ENCODE results near the gene RBMS1. TPM values are rescaled to one million over a fixed set of nuclear protein-coding genes. Genes with fewer than 3 reads are reported as not detected.

RBMS1 gene
- total RNA-seq, 1 experiment from 2014 or later: 77.5 TPM

- no CpG with 5 or more reads among the region's 12 CpGs for WGBS (ENCODE audit: extremely low coverage, insufficient read length, low lambda C conversion rate)
- Histone ChIP-seq H3K9me3 (ENCODE audit: control insufficient read depth, low read depth, low read length) (no peaks in the 10 kb centered on the region), H3K23me2 (ENCODE audit: insufficient read length, low read depth, low read length, poor library complexity, severe bottlenecking) (no peaks in the 10 kb centered on the region), H4K8ac (replicated peaks; ENCODE audit: insufficient read length, low read depth, low read length) (no peak overlapping the region), H3K4ac (ENCODE audit: low read depth, low read length) (no peak overlapping the region), H3K18ac (ENCODE audit: insufficient read length, low read depth, low read length) (no peak overlapping the region), H2AFZ (ENCODE audit: low read length) (no peak overlapping the region), H3K4me1 (ENCODE audit: insufficient read depth, low read length) (peaks cover 2% of the 10 kb centered on the region; the same call in 1 of the 2 replicates), H4K91ac (ENCODE audit: insufficient read length, low read depth, low read length) (no peak overlapping the region), H3K4me2 (ENCODE audit: insufficient read depth, insufficient read length, low read length) (no peak overlapping the region), H3K27ac (ENCODE audit: insufficient read length, low read depth, low read length) (no peak overlapping the region), H3K56ac (ENCODE audit: insufficient read length, low read depth, low read length) (no peak overlapping the region), H3K79me1 (ENCODE audit: insufficient read depth, low read depth, low read length, poor library complexity, severe bottlenecking) (no peaks in the 10 kb centered on the region), H2BK5ac (ENCODE audit: insufficient read length, low read length) (no peak overlapping the region), H2BK20ac (ENCODE audit: low read depth, low read length, poor library complexity, severe bottlenecking) (no peak overlapping the region), H2BK120ac (ENCODE audit: low read depth, low read length, poor library complexity, severe bottlenecking) (no peak overlapping the region), H3K79me2 (ENCODE audit: insufficient read depth, low read length) (no peaks in the 10 kb centered on the region), H2BK12ac (ENCODE audit: insufficient read length, low read depth, low read length) (no peak overlapping the region), H3K23ac (ENCODE audit: insufficient read length, low read depth, low read length) (no peak overlapping the region), H4K20me1 (ENCODE audit: control insufficient read depth, insufficient read depth, insufficient read length) (no peaks in the 10 kb centered on the region), H2AK5ac (ENCODE audit: insufficient read length, low read length) (no peak overlapping the region), H4K5ac (ENCODE audit: insufficient read length, low read depth, low read length) (no peak overlapping the region), H3T11ph (ENCODE audit: low read length) (no peak overlapping the region), H2BK15ac (ENCODE audit: low read depth, low read length) (no peak overlapping the region), H3K27me3 (ENCODE audit: insufficient read depth, low read length) (no peaks in the 10 kb centered on the region), H3K14ac (ENCODE audit: insufficient read depth, low read length) (no peak overlapping the region), H3K9ac (ENCODE audit: extremely low read depth, insufficient read length, low read length) (no peak overlapping the region)
- Mint-ChIP-seq H3K36me3 (ENCODE audit: insufficient read depth in 1 of 3, low read depth in 3 of 3) (0 out of 7 replicates have a peak, but pooled peaks cover 0 to 4% (median 0%) of the 10 kb centered on the region in 3 experiments), H3K9me3 (peaks cover 0 to 2% of the 10 kb centered on the region in 2 experiments; a peak in 1 of 5 replicates), H3K4me3 (no peak overlapping the region), H3K27ac (no peak overlapping the region; a peak in 1 of 7 replicates), H3K27me3 (ENCODE audit: low read depth) (no peaks in the 10 kb centered on the region), H3K4me1 (peaks cover 4 to 8% of the 10 kb centered on the region in 2 experiments; a peak in 2 of 4 replicates)
- TF ChIP-seq CTCF (conservative IDR thresholded peaks at IDR 0.05): no peak
- DNase-seq: no peak
Measured at GRCh38 chr2:160257743-160258491, 235.7 kb downstream of the RBMS1 start.

Measured in H9 (cell line).